Vagina (tissue), 2 donors: ENCODE data around the gene MGST3.

Experiments
- POLR2A ChIP-seq, 2 donors: fragments of 450-650 bp; IDR thresholded peaks; one replicate each; pipeline ENCODE4 v1.6.1; 2017; ENCODE audit warnings: antibody characterized with exemption in 2 of 2, mild to moderate bottlenecking in 2 of 2, moderate library complexity in 2 of 2
- POLR2AphosphoS5 ChIP-seq, 2 donors: sonication (generic); formaldehyde crosslinking; IDR thresholded peaks; one replicate each; pipeline ENCODE4 v1.9.0; 2017; ENCODE audit warnings: antibody characterized with exemption in 2 of 2, mild to moderate bottlenecking in 2 of 2, low read depth in 1 of 2; ENCODE audit not compliant: insufficient read depth in 1 of 2
- TF ChIP-seq, protein P1 (sequence below), 3 experiments: fragments of 450-650 bp in 2 of 3; fragments of 200-600 bp in 1 of 3; sonication (generic) in 1 of 3; IDR thresholded peaks; one replicate each; pipeline ENCODE4 v1.5.1; 2017 to 2019; ENCODE audit warnings: antibody characterized with exemption in 3 of 3, mild to moderate bottlenecking in 2 of 3, moderate library complexity in 2 of 3

DNA sequence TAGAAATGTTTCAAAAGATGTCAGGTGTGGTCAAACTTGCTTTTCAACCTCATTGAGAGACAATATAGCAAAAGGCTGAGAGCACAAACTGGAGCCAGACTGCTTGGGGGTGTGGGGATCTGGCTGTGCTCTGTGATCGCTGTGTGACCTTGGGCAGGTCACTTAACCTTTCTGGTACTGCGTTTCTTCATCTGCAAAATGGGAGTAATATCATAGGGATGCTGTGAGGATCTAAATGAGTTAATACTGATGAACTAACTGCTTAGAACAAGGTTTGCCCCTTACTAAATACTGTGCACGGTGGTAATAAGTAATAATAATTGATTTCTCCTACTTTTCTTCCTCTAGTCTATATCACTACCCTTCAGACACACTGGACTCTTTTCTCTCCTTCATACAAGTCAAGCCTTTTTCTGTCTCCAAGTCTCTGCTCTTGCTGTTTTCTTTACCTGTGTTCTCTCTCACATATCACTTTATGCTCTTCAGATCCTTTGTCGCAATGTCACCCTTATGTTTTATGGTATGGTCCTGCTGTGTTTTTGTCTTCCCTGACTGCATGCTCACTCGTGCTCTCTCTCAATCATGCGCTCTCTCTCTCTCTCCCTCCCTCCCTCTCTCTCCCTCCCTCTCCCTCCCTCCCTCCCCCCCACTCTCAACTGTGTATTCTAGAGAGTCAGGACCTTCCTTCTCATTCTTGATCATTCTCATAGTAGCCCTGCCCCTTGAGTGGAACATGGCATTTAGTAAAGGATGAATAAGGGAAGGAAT is 3.3 kb downstream of the MGST3 start:
- TF ChIP-seq, protein P1, sequence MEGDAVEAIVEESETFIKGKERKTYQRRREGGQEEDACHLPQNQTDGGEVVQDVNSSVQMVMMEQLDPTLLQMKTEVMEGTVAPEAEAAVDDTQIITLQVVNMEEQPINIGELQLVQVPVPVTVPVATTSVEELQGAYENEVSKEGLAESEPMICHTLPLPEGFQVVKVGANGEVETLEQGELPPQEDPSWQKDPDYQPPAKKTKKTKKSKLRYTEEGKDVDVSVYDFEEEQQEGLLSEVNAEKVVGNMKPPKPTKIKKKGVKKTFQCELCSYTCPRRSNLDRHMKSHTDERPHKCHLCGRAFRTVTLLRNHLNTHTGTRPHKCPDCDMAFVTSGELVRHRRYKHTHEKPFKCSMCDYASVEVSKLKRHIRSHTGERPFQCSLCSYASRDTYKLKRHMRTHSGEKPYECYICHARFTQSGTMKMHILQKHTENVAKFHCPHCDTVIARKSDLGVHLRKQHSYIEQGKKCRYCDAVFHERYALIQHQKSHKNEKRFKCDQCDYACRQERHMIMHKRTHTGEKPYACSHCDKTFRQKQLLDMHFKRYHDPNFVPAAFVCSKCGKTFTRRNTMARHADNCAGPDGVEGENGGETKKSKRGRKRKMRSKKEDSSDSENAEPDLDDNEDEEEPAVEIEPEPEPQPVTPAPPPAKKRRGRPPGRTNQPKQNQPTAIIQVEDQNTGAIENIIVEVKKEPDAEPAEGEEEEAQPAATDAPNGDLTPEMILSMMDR (IDR thresholded peaks at IDR 0.05) = no peak
- TF ChIP-seq POLR2AphosphoS5 (IDR thresholded peaks at IDR 0.05; ENCODE audit: insufficient read depth in 1 of 2, low read depth in 1 of 2) (no peak), POLR2A (IDR thresholded peaks at IDR 0.05) (no peak)
